GM06990 (cell line): ENCODE measurements around the gene RALA.

Experiments
- DNase-seq: peaks from one replicate; pipeline ENCODE4 v3.0.0-alpha.2; 2011; ENCODE audit not compliant: insufficient read length; ENCODE audit errors: extremely low read depth
- H3K27me3 ChIP-seq: replicated peaks from 2 replicates; pipeline ENCODE4 v1.6.0; 2011; ENCODE audit warnings: low read length; ENCODE audit not compliant: control insufficient read depth, insufficient read depth
- H3K36me3 ChIP-seq: 2 replicates; pipeline ENCODE4 v1.5.1; 2011; ENCODE audit warnings: low read length; ENCODE audit not compliant: control insufficient read depth, insufficient read depth
- H3K4me3 ChIP-seq: replicated peaks from 2 replicates; pipeline ENCODE4 v1.5.1; 2011; ENCODE audit warnings: low read depth, mild to moderate bottlenecking, control low read depth, low read length
- TF ChIP-seq, protein P1 (sequence below): IDR thresholded peaks from 2 replicates; pipeline ENCODE4 v1.5.1; 2011; ENCODE audit warnings: low read length, control low read depth, mild to moderate bottlenecking, inconsistent platforms; ENCODE audit not compliant: insufficient read depth, poor library complexity, severe bottlenecking

RALA gene

GRCh38 chr7:39614299-39614698 lies 9.1 kb upstream of the RALA start:
- Histone ChIP-seq H3K27me3 (no peaks in the 10 kb centered on the region), H3K36me3 (no peaks in the 10 kb centered on the region), H3K4me3 (no peak overlapping the region)
- no peak for DNase-seq
- TF ChIP-seq, protein P1, sequence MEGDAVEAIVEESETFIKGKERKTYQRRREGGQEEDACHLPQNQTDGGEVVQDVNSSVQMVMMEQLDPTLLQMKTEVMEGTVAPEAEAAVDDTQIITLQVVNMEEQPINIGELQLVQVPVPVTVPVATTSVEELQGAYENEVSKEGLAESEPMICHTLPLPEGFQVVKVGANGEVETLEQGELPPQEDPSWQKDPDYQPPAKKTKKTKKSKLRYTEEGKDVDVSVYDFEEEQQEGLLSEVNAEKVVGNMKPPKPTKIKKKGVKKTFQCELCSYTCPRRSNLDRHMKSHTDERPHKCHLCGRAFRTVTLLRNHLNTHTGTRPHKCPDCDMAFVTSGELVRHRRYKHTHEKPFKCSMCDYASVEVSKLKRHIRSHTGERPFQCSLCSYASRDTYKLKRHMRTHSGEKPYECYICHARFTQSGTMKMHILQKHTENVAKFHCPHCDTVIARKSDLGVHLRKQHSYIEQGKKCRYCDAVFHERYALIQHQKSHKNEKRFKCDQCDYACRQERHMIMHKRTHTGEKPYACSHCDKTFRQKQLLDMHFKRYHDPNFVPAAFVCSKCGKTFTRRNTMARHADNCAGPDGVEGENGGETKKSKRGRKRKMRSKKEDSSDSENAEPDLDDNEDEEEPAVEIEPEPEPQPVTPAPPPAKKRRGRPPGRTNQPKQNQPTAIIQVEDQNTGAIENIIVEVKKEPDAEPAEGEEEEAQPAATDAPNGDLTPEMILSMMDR = no peak

DNA sequence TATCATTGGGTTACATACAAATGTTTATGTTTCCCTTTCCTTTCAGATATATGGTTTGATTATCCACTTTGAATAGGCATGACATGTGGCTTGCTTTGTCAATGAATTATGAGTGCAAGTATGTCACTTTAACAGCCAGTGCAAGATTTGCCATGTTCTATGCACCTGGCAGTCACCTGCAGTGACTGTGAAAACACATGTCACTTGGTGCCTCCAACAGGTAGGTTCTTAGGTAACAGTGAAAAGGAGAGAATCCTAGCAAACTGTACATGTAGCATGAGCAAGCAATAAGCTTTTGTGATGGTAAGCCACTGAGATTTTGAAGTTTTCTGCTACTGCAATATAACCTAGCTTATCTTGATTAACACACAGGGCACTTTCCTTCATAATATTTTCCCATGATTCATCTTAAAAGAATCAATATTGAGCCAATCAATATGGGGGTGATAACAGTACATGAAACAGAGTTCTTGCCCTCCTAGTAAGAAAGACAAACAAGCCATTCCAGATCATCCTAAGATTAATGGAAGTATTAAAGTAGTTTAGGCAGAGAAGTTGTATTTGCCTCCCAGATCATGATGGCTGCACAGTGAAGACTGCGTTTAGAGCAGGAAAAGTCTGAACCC lies 7.9 kb upstream of the RALA start:
- no peaks in the 10 kb centered on the region for H3K27me3 ChIP-seq
- DNase-seq = no peak
- no peak overlapping the region for H3K4me3 ChIP-seq
- no peaks in the 10 kb centered on the region for H3K36me3 ChIP-seq
- TF ChIP-seq, protein P1 = no peak

DNA sequence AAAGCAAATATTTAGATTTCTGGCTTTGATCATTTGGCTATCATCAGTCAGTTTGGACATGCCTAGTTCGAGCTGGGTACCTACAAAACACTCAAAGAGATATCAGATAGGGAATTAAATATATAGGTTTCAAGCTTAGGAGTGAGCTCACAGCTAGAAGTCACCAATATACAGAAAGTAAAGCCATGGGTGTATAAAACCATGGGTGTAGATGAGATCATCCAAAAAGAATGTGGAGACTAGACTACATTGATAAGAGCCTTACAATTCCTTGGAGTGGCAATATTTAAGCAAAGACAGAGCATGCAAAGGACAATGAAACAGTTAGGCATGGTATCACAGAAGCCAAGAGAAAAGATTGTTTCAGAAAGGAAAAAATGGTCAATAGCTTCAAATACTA lies 7.2 kb upstream of the RALA start:
- Histone ChIP-seq H3K4me3 (no peak overlapping the region), H3K27me3 (no peaks in the 10 kb centered on the region), H3K36me3 (no peaks in the 10 kb centered on the region)
- DNase-seq = no peak
- TF ChIP-seq, protein P1 = no peak

GRCh38 chr7:39617005-39617404 lies 6.4 kb upstream of the RALA start:
- TF ChIP-seq, protein P1 = no peak
- Histone ChIP-seq H3K4me3 (no peak overlapping the region), H3K27me3 (no peaks in the 10 kb centered on the region), H3K36me3 (no peaks in the 10 kb centered on the region)
- DNase-seq = no peak

DNA sequence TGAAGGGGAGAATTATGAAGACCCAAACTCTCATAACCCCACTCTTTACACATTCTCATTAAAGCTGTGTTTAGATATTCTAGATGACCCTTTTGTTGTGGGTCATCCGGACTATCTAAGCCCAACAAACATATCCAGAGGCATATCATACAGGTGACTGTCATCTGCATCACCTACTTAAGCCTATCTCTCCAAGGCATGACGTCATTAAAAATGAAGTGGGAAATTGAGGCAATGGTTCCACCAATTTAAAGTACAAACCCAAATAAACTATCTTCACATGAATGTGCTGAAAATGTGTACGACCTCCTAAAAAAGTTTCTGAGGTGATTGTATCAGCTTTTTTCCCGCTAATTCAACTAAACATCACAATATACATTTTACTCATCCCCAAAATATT lies 4.5 kb upstream of the RALA start:
- no peaks in the 10 kb centered on the region for H3K27me3 ChIP-seq
- no peak for DNase-seq
- H3K4me3 ChIP-seq = no peak overlapping the region
- no peaks in the 10 kb centered on the region for H3K36me3 ChIP-seq
- TF ChIP-seq, protein P1 = no peak

- TF ChIP-seq, protein P1 = no peak
- no peak overlapping the region for H3K4me3 ChIP-seq
- H3K36me3 ChIP-seq = no peaks in the 10 kb centered on the region
- no peak for DNase-seq
- no peaks in the 10 kb centered on the region for H3K27me3 ChIP-seq
Observed at GRCh38 chr7:39620486-39620885, 2.9 kb upstream of the RALA start.
